A673 (cell line): ENCODE data around the gene ARHGEF26. TPM values are rescaled to one million over a fixed set of nuclear protein-coding genes. Genes with fewer than 3 reads are reported as not detected.

Experiments
- BruUV-seq: library from RNA; stranded (reverse); fragments of 400-500 nt; replicated peaks from 2 replicates; lab custom pipeline; 2021; lab: Mats Ljungman, UMichigan
- CTCF ChIA-PET: fragments of 300-600 bp; sonication (Branson Sonifier 250); formaldehyde crosslinking; loops from one replicate; lab custom pipeline; 2022; ENCODE audit warnings: antibody characterized with exemption; lab: Charles Lee
- POLR2A ChIA-PET: fragments of 300-600 bp; sonication (Branson Sonifier 250); formaldehyde crosslinking; loops from one replicate; lab custom pipeline; 2022; ENCODE audit warnings: antibody characterized with exemption; ENCODE audit not compliant: low non-redundant PET; lab: Charles Lee
- DNase-seq: peaks from one replicate; pipeline ENCODE4 v3.0.0-alpha.2; 2015; ENCODE audit warnings: low spot score
- H3K27ac ChIP-seq: fragments of 200-600 bp; sonication (generic); 2 replicates; pipeline ENCODE4 v1.5.1; 2016; ENCODE audit warnings: mixed run types, low read depth, mild to moderate bottlenecking, mixed read lengths, antibody characterized with exemption, low read length; ENCODE audit not compliant: poor library complexity, severe bottlenecking
- H3K27me3 ChIP-seq: fragments of 200-600 bp; sonication (generic); replicated peaks from 2 replicates; pipeline ENCODE4 v1.6.1; 2017; ENCODE audit warnings: mixed run types, low read depth, mild to moderate bottlenecking, mixed read lengths, antibody characterized with exemption, low read length; ENCODE audit not compliant: insufficient read depth, poor library complexity
- H3K36me3 ChIP-seq: fragments of 200-600 bp; sonication (generic); 2 replicates; pipeline ENCODE4 v1.6.1; 2016; ENCODE audit warnings: mixed run types, mild to moderate bottlenecking, mixed read lengths, antibody characterized with exemption, low read length; ENCODE audit not compliant: insufficient read depth, poor library complexity, severe bottlenecking
- H3K4me1 ChIP-seq: fragments of 200-600 bp; sonication (generic); 2 replicates; pipeline ENCODE4 v1.6.1; 2017; ENCODE audit warnings: mixed run types, mild to moderate bottlenecking, mixed read lengths, antibody characterized with exemption, low read length; ENCODE audit not compliant: insufficient read depth, poor library complexity, severe bottlenecking
- H3K4me3 ChIP-seq: fragments of 200-600 bp; sonication (generic); 2 replicates; pipeline ENCODE4 v1.5.1; 2016; ENCODE audit warnings: low read depth, mixed run types, mild to moderate bottlenecking, mixed read lengths, low read length; ENCODE audit not compliant: poor library complexity, severe bottlenecking
- H3K9me3 ChIP-seq: fragments of 200-600 bp; sonication (generic); 2 replicates; pipeline ENCODE4 v1.6.1; 2016; ENCODE audit warnings: mixed run types, low read depth, mild to moderate bottlenecking, mixed read lengths, antibody characterized with exemption, low read length; ENCODE audit not compliant: poor library complexity, severe bottlenecking
- EZH2 ChIP-seq: fragments of 200-600 bp; sonication (generic); IDR thresholded peaks from 2 replicates; pipeline ENCODE4 v1.6.1; 2017; ENCODE audit warnings: borderline replicate concordance, low read depth, mild to moderate bottlenecking, mixed read lengths, antibody characterized with exemption, low read length; ENCODE audit not compliant: poor library complexity, severe bottlenecking
- intact Hi-C: fragments of 100-400 bp; cut with micrococcal nuclease; formaldehyde crosslinking; loops from one replicate; pipeline ENCODE4 v1.10.0; 2022; ENCODE audit not compliant: unreplicated experiment
- total RNA-seq: library from RNA; stranded (reverse); gene quantifications from 2 replicates; pipeline ENCODE4 v1.2.3, GENCODE V29; 2021
- TF ChIP-seq, protein P1 (sequence below): fragments of 300-800, 200-600 bp; sonication (generic); conservative IDR thresholded peaks from 2 replicates; pipeline ENCODE4 v1.5.1; 2017; ENCODE audit warnings: low read depth, mild to moderate bottlenecking, antibody characterized with exemption, low read length, moderate library complexity, mixed read lengths

Gene ARHGEF26
- total RNA-seq, 1 experiment from 2014 or later = 15.9 TPM

DNA sequence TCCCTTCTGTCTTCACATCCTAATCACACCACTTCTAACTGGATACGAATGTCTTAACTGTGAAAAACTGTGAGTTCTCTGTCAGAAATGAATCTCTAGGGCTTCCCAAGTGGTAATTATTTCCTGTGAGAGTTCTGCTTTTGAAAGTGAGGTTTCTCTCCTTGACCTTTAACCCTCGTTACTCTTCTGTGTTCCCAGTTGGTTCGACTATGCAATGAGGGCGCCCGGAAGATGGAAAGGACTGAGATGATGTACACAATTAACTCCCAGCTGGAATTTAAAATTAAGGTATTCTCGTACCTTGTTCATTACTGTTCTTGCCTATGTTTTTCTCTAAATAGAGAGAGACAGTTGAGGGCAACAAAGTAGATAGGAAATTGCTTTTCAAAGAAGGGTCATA lies 96.5 kb downstream of the ARHGEF26 start:
- DNase-seq = no peak
- intact Hi-C loops = no loop called here
- Histone ChIP-seq H3K9me3 (no peaks in the 10 kb centered on the region), H3K27me3 (no peaks in the 10 kb centered on the region), H3K27ac (no peak overlapping the region), H3K4me3 (no peak overlapping the region), H3K36me3 (no peaks in the 10 kb centered on the region), H3K4me1 (no peaks in the 10 kb centered on the region)
- no peak for TF ChIP-seq EZH2
- TF ChIP-seq, protein P1, sequence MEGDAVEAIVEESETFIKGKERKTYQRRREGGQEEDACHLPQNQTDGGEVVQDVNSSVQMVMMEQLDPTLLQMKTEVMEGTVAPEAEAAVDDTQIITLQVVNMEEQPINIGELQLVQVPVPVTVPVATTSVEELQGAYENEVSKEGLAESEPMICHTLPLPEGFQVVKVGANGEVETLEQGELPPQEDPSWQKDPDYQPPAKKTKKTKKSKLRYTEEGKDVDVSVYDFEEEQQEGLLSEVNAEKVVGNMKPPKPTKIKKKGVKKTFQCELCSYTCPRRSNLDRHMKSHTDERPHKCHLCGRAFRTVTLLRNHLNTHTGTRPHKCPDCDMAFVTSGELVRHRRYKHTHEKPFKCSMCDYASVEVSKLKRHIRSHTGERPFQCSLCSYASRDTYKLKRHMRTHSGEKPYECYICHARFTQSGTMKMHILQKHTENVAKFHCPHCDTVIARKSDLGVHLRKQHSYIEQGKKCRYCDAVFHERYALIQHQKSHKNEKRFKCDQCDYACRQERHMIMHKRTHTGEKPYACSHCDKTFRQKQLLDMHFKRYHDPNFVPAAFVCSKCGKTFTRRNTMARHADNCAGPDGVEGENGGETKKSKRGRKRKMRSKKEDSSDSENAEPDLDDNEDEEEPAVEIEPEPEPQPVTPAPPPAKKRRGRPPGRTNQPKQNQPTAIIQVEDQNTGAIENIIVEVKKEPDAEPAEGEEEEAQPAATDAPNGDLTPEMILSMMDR = no peak
- BruUV-seq = no TSS peak
- POLR2A ChIA-PET = no interaction called here
- CTCF ChIA-PET = no interaction called here

DNA sequence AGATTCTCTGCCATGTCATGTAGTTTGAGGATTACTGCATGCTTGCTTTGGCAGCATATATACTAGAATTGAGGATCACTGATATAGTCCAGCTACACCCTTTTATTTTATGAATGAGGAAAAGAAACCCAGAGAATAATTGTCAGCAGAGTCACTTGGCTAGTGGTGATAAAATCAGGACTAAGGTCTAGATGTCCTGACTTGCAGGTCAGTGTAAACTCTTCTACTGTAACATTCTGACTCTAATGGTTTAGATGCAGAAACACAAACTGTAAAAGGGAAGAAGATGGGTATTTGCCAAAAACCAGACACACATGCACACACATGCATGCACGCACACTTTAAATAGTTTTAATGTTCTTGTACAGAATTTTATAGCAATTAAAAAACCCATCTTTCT lies 97.5 kb downstream of the ARHGEF26 start:
- no peak for DNase-seq
- Histone ChIP-seq H3K27ac (no peak overlapping the region), H3K36me3 (no peaks in the 10 kb centered on the region), H3K27me3 (no peaks in the 10 kb centered on the region), H3K4me3 (no peak overlapping the region), H3K4me1 (no peaks in the 10 kb centered on the region), H3K9me3 (no peaks in the 10 kb centered on the region)
- TF ChIP-seq, protein P1 = no peak
- TF ChIP-seq EZH2 = no peak
- POLR2A ChIA-PET = no interaction called here
- BruUV-seq = no TSS peak
- intact Hi-C loops = no loop called here
- CTCF ChIA-PET = no interaction called here

DNA sequence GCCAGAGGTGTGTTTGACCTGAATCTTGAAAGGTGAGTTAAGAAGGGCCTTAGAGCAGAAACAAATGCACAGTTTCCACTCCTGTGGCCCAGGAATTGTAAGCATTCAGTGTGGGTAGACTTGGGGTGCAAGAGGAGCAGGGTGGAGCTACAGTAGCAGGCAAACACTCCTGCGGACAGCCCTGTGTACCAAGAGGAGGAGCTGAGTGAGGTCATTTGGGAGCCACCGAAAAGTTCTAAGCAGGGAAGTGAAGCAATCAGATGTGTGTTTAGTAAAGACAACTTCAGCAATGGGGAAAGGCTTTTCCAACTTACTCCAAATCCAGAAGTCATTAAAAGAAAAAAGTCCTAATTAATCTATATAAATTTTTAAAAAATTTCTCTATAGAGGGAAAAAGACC lies 99.3 kb downstream of the ARHGEF26 start:
- BruUV-seq = no TSS peak
- Histone ChIP-seq H3K4me3 (no peak overlapping the region), H3K4me1 (peaks cover 13% of the 10 kb centered on the region), H3K27me3 (no peaks in the 10 kb centered on the region), H3K36me3 (no peaks in the 10 kb centered on the region), H3K9me3 (no peaks in the 10 kb centered on the region), H3K27ac (no peak overlapping the region)
- TF ChIP-seq, protein P1 = no peak
- no peak for TF ChIP-seq EZH2
- intact Hi-C loops = no loop called here
- ChIA-PET CTCF (no interaction called here), POLR2A (no interaction called here)
- DNase-seq = no peak
